Fibroblast of skin of abdomen (primary cell): Measurements from ENCODE around the gene SPEF1.
"Not testable (repeated sequence)": the region's sequence is repeated elsewhere in the genome, so short reads cannot be mapped to it uniquely, and the experiment has no call there.

Experiments
- DNase-seq: peaks from one replicate; pipeline ENCODE4 v3.0.0-alpha.2; 2013

The SPEF1 gene

GRCh38 chr20:3808544-3808943, 27.3 kb upstream of the SPEF1 start:
- DNase-seq: no peak

- DNase-seq: no peak
Measured at GRCh38 chr20:3804781-3805180, 23.5 kb upstream of the SPEF1 start.

- no peak for DNase-seq
Measured at GRCh38 chr20:3804254-3804751, 23.1 kb upstream of the SPEF1 start.

GRCh38 chr20:3803854-3804253, 22.6 kb upstream of the SPEF1 start:
- DNase-seq: no peak

GRCh38 chr20:3803289-3803688, 22.0 kb upstream of the SPEF1 start:
- DNase-seq: no peak

GRCh38 chr20:3802524-3803239, 21.4 kb upstream of the SPEF1 start:
- DNase-seq: no peak

DNA sequence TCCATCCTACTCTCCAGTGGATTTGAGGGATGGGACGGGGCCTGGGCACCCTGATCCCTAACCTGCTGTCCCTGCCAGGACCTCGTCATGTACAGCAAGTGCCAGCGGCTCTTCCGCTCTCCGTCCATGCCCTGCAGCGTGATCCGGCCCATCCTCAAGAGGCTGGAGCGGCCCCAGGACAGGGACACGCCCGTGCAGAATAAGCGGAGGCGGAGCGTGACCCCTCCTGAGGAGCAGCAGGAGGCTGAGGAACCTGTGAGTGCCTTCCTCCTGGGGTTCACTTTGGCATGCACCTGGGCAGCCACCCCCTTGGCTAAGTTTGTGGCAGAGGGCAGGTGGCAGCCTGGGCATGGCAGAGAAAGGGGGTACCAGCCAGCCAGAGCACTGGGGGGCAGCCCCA, 20.6 kb upstream of the SPEF1 start:
- no peak for DNase-seq

DNA sequence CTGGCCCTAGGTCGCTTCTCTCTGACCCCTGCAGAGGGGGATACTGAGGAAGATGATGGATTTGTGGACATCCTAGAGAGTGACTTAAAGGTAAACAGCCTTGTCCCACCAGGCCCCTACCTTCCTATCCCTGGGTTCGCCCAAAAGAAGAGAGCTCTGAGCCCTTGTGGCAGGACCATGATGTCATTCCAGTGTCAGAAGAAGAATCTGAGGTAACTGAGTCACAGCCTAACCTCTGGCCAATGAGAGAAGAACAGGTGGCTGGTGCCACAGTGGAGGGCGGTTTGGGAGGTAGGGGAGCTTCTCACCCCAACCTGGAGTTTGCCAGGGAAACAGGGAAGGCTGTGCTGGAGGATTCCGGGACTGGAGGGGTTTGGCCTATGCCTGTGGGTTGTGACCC, 20.1 kb upstream of the SPEF1 start:
- no peak for DNase-seq

DNA sequence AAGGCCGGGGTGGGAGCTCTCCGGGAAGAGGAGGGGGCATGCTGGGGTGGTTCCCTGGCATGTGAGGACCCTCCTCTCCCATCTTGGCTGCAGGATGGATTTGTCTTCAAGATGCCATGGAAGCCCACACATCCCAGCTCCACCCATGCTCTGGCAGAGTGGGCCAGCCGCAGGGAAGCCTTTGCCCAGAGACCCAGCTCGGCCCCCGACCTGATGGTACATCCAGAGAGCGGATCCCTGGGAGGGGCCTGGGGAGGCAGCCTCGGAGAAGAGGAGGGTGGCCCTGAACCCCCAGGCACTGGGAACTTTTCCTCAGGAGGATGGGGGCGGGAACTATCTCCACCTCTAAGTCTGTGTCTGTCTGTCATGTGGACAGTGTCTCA, 19.6 kb upstream of the SPEF1 start:
- DNase-seq: no peak

- DNase-seq: no peak
Measured at GRCh38 chr20:3800256-3800877, 19.1 kb upstream of the SPEF1 start.

GRCh38 chr20:3798908-3799248, 17.6 kb upstream of the SPEF1 start:
- no peak for DNase-seq

DNA sequence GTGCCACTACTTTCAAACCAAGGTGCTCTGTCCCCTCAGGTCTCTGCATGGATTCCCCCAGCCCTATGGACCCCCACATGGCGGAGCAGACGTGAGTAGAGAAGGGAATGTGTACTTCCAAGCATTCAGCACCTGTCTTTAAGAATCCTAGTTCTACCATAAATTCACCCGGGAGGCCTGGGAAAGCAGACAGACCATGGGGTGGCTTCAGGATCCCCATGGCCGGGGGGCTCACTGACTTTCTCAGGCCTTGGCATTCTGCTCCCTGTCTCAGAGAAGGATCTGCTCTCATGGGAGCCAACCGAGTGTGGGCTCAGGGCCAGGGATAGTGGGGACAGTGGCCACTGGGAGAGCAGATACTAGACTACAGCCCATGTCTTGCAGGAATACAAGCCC, 17.1 kb upstream of the SPEF1 start:
- DNase-seq: no peak

DNA sequence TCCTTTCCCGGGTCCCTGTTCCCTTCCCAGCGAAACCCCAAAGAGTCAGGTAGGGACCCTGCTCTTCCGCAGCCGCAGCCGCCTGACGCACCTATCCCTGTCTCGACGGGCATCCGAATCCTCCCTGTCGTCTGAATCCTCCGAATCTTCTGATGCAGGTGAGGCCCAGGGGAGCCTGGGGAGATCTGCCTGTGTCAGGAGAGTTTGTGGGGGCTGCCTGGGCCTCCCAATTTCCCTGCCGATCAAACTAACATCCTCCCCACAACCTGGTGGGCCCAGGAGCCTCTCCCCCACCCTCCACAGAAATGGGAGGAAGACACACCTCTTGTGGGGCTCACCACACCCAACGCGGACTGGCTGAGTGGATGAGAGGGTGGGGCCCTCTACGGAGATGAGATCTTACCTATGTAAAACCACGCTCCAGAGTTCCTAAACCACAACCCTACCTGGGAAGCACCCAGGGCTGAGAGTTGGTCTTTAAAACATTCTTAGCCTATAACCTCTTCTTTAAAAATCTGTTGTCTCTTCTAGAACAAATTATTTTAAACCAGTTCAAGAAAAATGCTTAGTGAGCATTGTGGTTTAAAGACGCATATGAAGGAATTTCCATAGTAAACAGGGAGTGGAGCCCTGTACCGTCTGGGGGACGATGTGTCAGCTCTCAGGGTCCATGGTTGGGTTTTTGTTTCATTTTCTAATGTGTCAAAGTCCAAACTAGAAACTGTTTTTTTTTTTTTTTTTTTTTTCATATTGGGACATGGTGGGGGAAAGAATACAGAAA, 16.5 kb upstream of the SPEF1 start:
- DNase-seq: no peak

DNA sequence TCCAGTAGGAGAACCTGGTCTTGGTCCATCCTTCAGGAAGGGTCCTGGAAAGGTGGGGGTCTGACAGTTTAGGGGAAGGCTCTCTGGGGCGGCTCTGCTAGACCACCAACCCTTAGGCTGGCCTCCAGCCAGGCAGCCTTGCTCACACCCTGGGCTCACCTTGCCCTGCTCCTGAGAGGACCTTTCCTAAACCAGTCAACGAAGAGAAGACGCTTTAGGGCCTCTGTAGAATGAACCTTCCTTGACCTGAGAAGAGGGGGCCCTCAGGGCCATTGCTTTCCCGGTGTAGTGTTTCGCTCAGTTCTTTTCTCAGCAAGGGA, 15.9 kb upstream of the SPEF1 start:
- DNase-seq: no peak

GRCh38 chr20:3796477-3797225, 15.4 kb upstream of the SPEF1 start:
- no peak for DNase-seq

DNA sequence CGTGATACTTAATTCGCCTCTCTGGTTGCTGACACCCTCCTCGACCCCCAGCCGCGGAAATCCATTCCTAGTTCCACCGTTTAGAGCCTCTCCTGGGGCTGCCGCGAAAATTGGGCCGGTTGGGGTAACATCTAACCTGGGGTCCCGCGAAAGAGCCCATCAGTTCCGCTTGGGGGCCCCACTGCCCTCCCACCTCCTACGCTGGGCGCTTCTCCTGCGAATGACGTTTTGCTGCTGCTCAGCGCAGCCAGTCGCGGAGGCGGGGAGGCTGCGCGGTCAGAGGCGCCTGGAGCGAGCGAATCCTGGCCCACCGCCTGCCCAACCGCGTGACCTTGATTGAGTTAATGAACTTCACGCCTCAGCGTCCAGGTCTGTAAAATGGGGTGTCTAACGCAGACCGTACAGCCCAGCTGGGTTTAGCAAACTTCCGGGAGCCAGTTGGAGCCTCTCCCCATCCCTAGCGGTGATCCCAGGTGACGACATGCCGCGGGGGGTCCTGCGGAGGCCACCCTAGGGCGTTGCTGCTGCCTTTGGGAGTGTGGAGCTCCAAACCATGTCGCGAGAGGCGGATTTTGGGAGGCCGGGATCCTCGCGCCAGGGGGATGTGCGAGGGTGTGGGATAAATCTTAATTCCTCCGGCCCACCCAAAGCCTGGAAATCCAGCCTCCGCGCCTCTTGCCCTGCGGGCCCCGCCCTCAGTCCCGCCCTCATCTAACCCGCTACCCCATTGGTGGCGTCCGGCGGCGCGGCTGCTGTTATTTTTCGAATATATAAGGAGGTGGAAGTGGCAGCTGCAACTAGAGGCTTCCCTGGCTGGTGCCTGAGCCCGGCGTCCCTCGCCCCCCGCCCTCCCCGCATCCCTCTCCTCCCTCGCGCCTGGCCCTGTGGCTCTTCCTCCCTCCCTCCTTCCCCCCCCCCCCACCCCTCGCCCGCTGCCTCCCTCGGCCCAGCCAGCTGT, 14.5 kb upstream of the SPEF1 start, which contains the start of gene CDC25B:
CDC25B (plus strand) TSS at position 800 of the 958 bp plus-strand sequence. CDS start 222 bp downstream, outside the sequence.
- DNase-seq: peak; percentile 90

DNA sequence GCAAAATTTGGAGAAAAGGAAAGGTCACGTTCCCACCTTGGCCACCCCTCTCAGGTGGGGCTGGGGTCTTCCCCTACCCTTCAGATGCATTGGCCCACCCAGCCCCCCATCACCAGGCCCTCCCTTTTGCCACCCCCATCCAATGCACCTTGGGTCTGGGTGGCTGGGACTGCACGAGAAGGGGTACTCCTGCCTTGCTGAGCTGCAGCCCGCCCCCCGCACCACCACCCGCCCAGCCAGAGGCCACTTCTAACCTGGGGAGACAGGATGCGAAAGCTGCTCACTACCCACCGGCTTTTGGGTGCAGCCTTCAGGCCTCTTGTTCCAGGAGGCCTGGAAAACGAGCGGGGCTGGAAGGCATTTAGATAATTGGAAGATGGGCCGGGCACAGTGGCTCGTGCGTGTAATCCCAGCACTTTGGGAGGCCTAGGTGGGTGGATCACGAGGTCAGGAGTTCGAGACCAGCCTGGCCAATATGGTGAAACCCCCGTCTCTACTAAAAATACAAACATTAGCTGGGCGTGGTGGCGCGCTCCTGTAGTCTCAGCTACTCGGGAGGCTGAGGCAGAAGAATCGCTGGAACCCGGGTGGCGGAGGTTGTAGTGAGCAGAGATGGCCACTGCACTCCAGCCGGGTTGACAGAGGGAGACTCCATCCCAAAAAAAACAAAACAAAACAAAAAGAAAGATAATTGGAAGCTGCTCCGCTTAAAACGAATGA, 13.6 kb upstream of the SPEF1 start:
- no peak for DNase-seq

- not testable (repeated sequence) for DNase-seq
Measured at GRCh38 chr20:3794168-3794567, 12.9 kb upstream of the SPEF1 start.

- DNase-seq: not testable (repeated sequence)
Measured at GRCh38 chr20:3789201-3789600, 8.0 kb upstream of the SPEF1 start.

DNA sequence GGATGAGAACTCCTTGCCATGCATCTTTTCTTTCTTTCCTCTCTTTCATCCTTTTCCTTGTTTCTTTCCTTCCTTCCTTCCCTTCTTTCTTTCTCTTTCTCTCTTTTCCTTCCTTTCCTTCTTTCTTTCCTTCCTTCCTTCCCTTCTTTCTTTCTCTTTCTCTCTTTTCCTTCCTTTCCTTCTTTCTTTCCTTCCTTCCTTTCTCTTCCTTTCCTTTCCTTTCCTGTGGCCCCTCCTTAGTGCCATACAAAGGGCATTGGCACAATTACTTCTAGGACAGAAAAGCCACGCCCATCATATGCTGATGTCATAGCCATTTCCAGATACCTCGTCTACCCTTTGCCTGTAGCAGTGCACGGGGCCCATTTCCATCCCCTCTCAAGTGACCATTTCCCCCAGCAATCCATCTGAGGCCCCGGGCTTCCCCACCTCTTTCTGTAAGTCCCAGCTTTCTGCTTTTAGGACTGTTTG, 7.5 kb upstream of the SPEF1 start:
- DNase-seq: no peak
